WTC11 (cell line): ENCODE data around the gene NSDHL. TPM values are rescaled to one million over a fixed set of nuclear protein-coding genes. Genes with fewer than 3 reads are reported as not detected.

Experiments used
- ATAC-seq: fragments of 200-7000 bp; cut with Tn5 transposase; 2 replicates; pipeline ENCODE4 v1.10.0; 2021; ENCODE audit warnings: mild to moderate bottlenecking, moderate library complexity
- CTCF ChIA-PET: fragments of 300-600 bp; sonication (Branson Sonifier 250); formaldehyde crosslinking; loops from one replicate; lab custom pipeline; 2021; ENCODE audit warnings: antibody characterized with exemption; lab: Charles Lee
- POLR2A ChIA-PET: fragments of 350-600 bp; sonication (Branson Sonifier 250); formaldehyde crosslinking; loops from one replicate; lab custom pipeline; 2021; ENCODE audit warnings: antibody characterized with exemption; lab: Charles Lee
- DNase-seq: peaks from one replicate; pipeline ENCODE4 v3.0.0; 2021; ENCODE audit warnings: low spot score
- H3K27ac Mint-ChIP-seq: 2 replicates; pipeline ENCODE4 v1.8.0; 2021; ENCODE audit warnings: mixed read lengths
- H3K27me3 Mint-ChIP-seq: 2 replicates; pipeline ENCODE4 v1.8.0; 2021; ENCODE audit warnings: low read depth, mild to moderate bottlenecking, moderate library complexity, mixed read lengths
- H3K36me3 Mint-ChIP-seq: 2 replicates; pipeline ENCODE4 v1.8.0; 2021; ENCODE audit warnings: mixed read lengths
- H3K4me1 Mint-ChIP-seq: 2 replicates; pipeline ENCODE4 v1.8.0; 2022; ENCODE audit warnings: mixed read lengths
- H3K4me3 Mint-ChIP-seq: 2 replicates; pipeline ENCODE4 v1.8.0; 2021; ENCODE audit warnings: mild to moderate bottlenecking, moderate library complexity, mixed read lengths
- H3K9me3 Mint-ChIP-seq: 2 replicates; pipeline ENCODE4 v1.8.0; 2021; ENCODE audit warnings: mixed read lengths
- AFF4 ChIP-seq: sonication (generic); formaldehyde crosslinking; IDR thresholded peaks from 2 replicates; pipeline ENCODE4 v1.8.1; 2023; ENCODE audit warnings: mild to moderate bottlenecking, missing genetic modification reagents, borderline replicate concordance
- ARID4B ChIP-seq: sonication (generic); formaldehyde crosslinking; IDR thresholded peaks from 2 replicates; pipeline ENCODE4 v1.8.0; 2023; ENCODE audit warnings: missing genetic modification reagents, mild to moderate bottlenecking, borderline replicate concordance
- FOXK1 ChIP-seq: sonication (generic); formaldehyde crosslinking; IDR thresholded peaks from 2 replicates; pipeline ENCODE4 v1.8.0; 2022; ENCODE audit warnings: mild to moderate bottlenecking, moderate library complexity, missing genetic modification reagents
- NFATC4 ChIP-seq: fragments of 250-450 bp; sonication (Bioruptor Pico); IDR thresholded peaks from 2 replicates; pipeline ENCODE4 v1.9.0; 2021; ENCODE audit warnings: mild to moderate bottlenecking
- SOX15 ChIP-seq: fragments of 250-450 bp; sonication (Bioruptor Pico); IDR thresholded peaks from 2 replicates; pipeline ENCODE4 v1.9.0; 2021; ENCODE audit warnings: mild to moderate bottlenecking
- USF1 ChIP-seq: sonication (generic); formaldehyde crosslinking; IDR thresholded peaks from 2 replicates; pipeline ENCODE4 v1.8.0; 2022; ENCODE audit warnings: mild to moderate bottlenecking, missing genetic modification reagents
- ZNF138 ChIP-seq: sonication (generic); formaldehyde crosslinking; conservative IDR thresholded peaks from 2 replicates; pipeline ENCODE4 v1.8.1; 2022; ENCODE audit warnings: mild to moderate bottlenecking, moderate library complexity, missing genetic modification reagents
- ZNF281 ChIP-seq: sonication (generic); formaldehyde crosslinking; IDR thresholded peaks from 2 replicates; pipeline ENCODE4 v1.8.0; 2023; ENCODE audit warnings: mild to moderate bottlenecking, missing genetic modification reagents
- ZNF317 ChIP-seq: sonication (generic); formaldehyde crosslinking; IDR thresholded peaks from 2 replicates; pipeline ENCODE4 v1.8.1; 2023; ENCODE audit warnings: low read depth, mild to moderate bottlenecking, moderate library complexity, missing genetic modification reagents, borderline replicate concordance
- ZNF416 ChIP-seq: fragments of 250-450 bp; sonication (Bioruptor Pico); IDR thresholded peaks from 2 replicates; pipeline ENCODE4 v1.9.0; 2021; ENCODE audit warnings: mild to moderate bottlenecking, inconsistent platforms
- ZNF671 ChIP-seq: fragments of 250-450 bp; sonication (Bioruptor Pico); IDR thresholded peaks from 2 replicates; pipeline ENCODE4 v1.8.0; 2021; ENCODE audit warnings: mild to moderate bottlenecking
- total RNA-seq: library from RNA; stranded (reverse); gene quantifications from 3 replicates; pipeline ENCODE4 v1.2.3, GENCODE V29; 2021
- TF ChIP-seq, protein P1 (sequence below): sonication (generic); formaldehyde crosslinking; IDR thresholded peaks from 2 replicates; pipeline ENCODE4 v1.8.1; 2022; ENCODE audit warnings: mild to moderate bottlenecking, moderate library complexity, missing genetic modification reagents
- TF ChIP-seq, protein P2 (sequence below): fragments of 250-450 bp; sonication (Bioruptor Pico); conservative IDR thresholded peaks from 2 replicates; pipeline ENCODE4 v1.9.0; 2021; ENCODE audit warnings: mild to moderate bottlenecking
- TF ChIP-seq, protein P3 (sequence below): fragments of 250-450 bp; sonication (Bioruptor Pico); IDR thresholded peaks from 2 replicates; pipeline ENCODE4 v1.9.0; 2021; ENCODE audit warnings: mild to moderate bottlenecking
- TF ChIP-seq, protein P4 (sequence below): sonication (generic); formaldehyde crosslinking; IDR thresholded peaks from 2 replicates; pipeline ENCODE4 v1.8.0; 2022; ENCODE audit warnings: mild to moderate bottlenecking, missing genetic modification reagents

NSDHL gene
- total RNA-seq, 1 experiment from 2014 or later: 22.5 TPM

- peaks cover 10% of the 10 kb centered on the region for H3K4me1 Mint-ChIP-seq
- H3K27ac Mint-ChIP-seq: no peak overlapping the region
- H3K9me3 Mint-ChIP-seq: no peaks in the 10 kb centered on the region
- ChIA-PET CTCF (interaction anchor here (0.7 to 3.0 kb wide), 3 partner anchors 161 to 1065 kb away, joined by 3 to 27 read pairs (median 3); no protein-coding TSS in a partner anchor), POLR2A (no interaction called here)
- no peak overlapping the region for H3K4me3 Mint-ChIP-seq
- H3K27me3 Mint-ChIP-seq: peaks cover 3% of the 10 kb centered on the region
- no peaks in the 10 kb centered on the region for H3K36me3 Mint-ChIP-seq
- DNase-seq (peak; percentile 26), ATAC-seq (peak; percentile 61; the same call in 1 of the 2 replicates)
- TF ChIP-seq FOXK1 (CRISPR knock-in tag) (no peak), ZNF671 (CRISPR knock-in tag) (no peak), ZNF138 (no peak), SOX15 (CRISPR knock-in tag) (no peak)
- TF ChIP-seq, protein P1, sequence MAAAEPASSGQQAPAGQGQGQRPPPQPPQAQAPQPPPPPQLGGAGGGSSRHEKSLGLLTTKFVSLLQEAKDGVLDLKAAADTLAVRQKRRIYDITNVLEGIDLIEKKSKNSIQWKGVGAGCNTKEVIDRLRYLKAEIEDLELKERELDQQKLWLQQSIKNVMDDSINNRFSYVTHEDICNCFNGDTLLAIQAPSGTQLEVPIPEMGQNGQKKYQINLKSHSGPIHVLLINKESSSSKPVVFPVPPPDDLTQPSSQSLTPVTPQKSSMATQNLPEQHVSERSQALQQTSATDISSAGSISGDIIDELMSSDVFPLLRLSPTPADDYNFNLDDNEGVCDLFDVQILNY (CRISPR knock-in tag): no peak
Observed at GRCh38 chrX:152817078-152817764, 13.6 kb upstream of the NSDHL start.

GRCh38 chrX:152818356-152818755 is 12.5 kb upstream of the NSDHL start:
- POLR2A ChIA-PET: no interaction called here
- Mint-ChIP-seq H3K9me3 (no peaks in the 10 kb centered on the region), H3K27ac (no peak overlapping the region), H3K27me3 (peaks cover 3% of the 10 kb centered on the region), H3K36me3 (no peaks in the 10 kb centered on the region), H3K4me3 (no peak overlapping the region), H3K4me1 (peaks cover 10% of the 10 kb centered on the region)
- no peak for ATAC-seq
- CTCF ChIA-PET: interaction anchor here (0.6 to 3.0 kb wide), 3 partner anchors 160 to 1066 kb away, joined by 3 to 27 read pairs (median 3); no protein-coding TSS in a partner anchor
- DNase-seq: no peak
- TF ChIP-seq ZNF416 (CRISPR knock-in tag) (no peak), ARID4B (CRISPR knock-in tag) (no peak), ZNF317 (CRISPR knock-in tag) (no peak), USF1 (CRISPR knock-in tag) (no peak), AFF4 (no peak), NFATC4 (CRISPR knock-in tag) (no peak), ZNF281 (CRISPR knock-in tag) (no peak)
- TF ChIP-seq, protein P2, sequence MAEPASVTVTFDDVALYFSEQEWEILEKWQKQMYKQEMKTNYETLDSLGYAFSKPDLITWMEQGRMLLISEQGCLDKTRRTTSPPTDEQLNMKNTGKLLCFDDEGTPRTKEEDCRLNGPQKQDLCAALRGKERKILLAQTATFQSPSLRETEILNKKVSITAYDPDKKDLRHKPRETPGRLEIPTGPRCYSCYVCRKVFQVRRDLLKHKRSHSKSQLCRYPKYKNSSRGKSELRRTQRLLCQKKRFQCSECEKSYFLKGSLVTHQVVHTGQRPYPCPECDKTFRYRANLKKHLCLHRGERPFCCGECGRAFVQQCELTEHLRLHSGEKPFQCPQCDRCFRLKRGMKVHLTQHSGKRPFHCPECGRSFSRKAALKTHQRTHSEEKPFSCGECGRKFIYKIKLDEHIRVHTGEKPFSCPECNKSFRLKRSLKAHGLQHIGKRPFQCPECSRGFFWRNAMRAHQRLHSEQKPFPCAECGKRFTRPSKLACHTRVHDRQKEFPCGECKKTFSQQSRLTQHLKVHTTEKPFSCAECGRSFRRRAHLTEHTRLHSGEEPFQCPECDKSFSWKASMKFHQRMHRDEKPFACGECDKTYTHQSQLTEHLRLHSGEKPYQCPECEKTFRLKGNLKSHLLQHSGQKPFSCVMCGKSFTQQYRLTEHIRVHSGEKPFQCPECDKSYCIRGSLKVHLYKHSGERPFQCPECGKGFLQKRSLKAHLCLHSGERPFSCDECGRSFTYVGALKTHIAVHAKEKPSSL (CRISPR knock-in tag): no peak
- TF ChIP-seq, protein P3, sequence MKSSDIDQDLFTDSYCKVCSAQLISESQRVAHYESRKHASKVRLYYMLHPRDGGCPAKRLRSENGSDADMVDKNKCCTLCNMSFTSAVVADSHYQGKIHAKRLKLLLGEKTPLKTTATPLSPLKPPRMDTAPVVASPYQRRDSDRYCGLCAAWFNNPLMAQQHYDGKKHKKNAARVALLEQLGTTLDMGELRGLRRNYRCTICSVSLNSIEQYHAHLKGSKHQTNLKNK (CRISPR knock-in tag): no peak
- TF ChIP-seq, protein P1 (CRISPR knock-in tag): no peak
- TF ChIP-seq, protein P4, sequence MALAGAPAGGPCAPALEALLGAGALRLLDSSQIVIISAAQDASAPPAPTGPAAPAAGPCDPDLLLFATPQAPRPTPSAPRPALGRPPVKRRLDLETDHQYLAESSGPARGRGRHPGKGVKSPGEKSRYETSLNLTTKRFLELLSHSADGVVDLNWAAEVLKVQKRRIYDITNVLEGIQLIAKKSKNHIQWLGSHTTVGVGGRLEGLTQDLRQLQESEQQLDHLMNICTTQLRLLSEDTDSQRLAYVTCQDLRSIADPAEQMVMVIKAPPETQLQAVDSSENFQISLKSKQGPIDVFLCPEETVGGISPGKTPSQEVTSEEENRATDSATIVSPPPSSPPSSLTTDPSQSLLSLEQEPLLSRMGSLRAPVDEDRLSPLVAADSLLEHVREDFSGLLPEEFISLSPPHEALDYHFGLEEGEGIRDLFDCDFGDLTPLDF (CRISPR knock-in tag): no peak
